ENCODE measurements around the gene RDH5.

Gene RDH5

DNA sequence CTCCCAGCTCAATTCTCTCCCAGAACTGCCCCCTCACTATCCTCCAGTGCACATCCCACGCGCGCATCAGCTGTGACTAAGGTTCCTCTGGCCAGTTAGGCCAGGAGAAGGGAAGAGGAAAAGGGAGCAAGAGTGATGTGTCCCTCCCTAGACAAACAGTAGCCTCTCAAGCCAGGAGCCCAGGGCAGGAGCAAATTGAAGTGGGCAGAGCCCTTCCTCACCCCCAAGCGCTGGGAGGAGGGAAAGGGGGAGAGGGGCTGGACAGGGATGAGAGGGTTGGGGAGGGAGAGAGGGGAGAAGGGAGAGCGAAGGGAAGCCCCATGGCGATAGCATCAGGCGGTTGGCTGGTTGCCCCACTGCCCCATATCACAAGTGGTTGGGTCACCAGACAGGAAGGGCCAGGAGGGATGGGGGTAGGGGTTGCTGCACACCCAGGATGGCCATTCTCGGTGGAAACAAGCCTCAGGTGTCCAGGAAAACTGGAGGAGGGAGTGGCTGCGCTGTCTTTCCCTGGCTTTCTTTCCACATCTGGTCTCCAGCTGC lies 7.5 kb downstream of the RDH5 start:
- no peak for FAIRE-seq
- peak; percentile 74 for DNase-seq (ENCODE audit: low spot score)

DNA sequence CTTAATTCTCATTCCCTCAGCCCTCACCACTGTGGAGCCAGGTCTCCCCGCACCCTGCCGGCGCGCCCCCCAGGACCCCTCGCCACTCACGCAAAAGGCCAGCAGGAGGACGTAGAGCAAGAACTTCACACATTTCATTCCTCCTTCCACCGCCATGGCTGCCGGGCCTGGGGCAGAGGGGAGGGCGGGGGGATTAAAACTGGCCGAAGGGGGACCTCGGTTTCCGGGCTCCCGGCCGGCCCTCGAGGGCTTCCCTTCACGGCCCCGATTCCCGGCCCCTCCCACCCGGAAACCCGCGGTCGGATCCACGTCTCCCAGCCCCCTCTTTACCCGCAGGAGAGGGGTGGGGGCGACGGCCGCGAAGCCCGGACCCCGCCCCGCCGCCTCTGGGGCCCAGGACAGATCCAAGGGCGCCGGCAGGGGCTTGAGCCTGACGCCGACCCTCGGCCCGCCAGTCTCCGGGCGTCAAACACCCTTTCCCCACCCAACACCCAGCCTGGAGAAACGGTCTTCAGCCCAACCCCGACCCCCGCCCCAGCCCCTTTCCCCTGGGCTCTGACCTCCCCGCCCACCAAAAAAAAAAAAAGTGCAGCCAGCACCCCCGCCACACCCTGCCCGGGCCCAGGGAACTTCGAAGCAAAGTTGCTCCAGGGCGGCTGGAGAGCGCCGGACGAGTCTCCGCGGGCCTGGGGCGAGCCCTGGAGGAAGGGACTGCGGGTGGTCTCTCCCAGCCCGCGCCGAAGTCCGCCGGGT lies 8.2 kb downstream of the RDH5 start:
- DNase-seq (ENCODE audit: low spot score) (no peak), FAIRE-seq (no peak)

DNA sequence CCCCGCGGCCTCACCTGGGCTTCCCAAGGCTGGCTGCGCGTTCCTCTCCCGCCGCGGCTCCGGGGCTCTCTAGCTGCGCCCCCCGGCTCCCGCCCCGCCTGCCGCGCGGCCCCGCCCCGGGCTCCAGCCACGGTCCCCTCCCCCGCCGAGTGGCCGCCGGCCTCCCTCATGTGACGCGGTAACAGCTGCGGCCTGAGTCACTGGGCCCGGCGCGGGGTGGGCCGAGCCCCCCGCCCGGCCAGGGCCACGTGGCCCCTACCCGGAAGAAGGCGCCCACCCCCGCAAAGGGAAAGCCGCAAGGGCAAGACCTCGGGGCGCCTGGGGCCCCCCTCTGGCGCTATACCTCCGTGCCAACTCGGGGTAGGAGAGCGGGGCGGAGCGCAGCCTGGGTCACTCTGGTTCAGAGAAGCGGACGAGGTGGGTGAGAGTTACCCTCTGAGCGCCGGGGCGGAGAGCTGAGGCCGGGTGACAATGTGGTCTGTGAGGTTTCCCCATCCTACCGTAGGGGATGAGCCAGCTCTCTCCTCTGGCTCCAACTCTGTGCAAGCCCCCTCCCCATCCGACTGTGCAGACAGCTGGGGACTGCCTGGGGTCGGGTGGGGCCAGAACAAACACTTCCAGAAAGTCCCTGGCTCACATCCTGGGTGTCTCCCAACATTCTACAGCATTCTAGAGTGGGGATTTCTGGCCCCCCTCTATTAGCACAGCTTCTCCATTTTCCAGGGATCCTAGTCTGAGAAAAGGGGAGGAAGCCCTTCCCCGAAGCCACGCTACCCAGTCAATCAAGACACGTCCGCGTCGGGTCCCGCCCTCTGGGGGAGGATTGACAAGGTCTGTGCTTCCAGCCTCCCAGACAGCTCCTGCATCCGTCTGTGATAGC lies 9.0 kb downstream of the RDH5 start, which contains the start of gene CD63:
TSS of gene CD63 (minus strand) at position 71 of the 880 bp plus-strand sequence. CDS start 668 bp downstream, outside the sequence.
- peak; percentile 51 for FAIRE-seq

DNA sequence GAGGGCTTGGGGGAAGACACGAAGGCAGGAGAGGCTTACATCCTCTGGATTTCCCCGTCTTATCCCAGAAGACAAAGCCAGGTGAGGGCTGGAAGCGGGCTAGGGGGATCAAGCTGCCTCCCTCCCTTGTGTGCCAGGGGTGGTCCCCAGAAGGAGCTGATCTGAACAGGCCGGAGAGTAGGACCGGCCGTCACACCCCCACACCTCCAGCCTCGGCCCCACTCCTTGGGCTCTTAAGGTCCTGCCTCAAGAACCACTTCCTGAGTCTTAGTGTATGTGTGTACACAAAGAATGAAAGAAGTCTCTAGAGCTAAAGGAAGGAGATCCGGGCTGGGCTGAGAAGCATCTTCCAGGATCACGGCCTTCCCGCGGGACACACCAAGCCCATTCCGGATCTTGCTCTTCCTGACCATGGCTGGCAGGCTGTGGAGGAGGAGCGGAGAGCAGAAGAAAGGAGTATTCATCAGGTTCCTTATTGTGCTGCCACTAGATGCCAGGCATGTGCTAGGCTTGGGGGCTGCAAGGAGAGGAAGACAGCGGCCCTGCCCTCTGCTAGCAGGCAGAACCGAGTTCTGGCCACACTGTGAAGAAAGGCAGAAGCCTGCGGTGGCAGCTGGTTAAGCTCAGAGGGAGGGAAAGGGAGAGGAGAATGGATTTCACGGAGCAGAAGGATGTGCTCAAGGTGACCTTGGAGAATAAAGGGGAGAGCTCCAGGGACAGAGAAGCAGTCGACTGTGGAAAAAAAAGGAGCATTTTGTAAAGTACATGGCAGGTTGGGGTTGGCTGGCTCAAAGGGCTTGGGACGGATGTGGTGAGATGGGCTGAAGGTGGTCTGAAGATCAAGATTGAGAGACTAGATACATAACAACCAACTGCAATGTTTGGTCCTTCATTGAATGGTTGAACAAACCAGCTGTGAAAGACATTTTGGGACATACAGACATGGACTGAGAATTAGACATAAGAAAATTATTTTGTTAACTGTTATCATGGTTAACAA lies 9.9 kb downstream of the RDH5 start:
- no peak for FAIRE-seq
- DNase-seq (ENCODE audit: low spot score), result peak; percentile 52

More for the DNA sequence above, 9.0 kb downstream of the RDH5 start, which contains the start of gene CD63:
- peak; percentile 78 for DNase-seq (ENCODE audit: low spot score)

DNA sequence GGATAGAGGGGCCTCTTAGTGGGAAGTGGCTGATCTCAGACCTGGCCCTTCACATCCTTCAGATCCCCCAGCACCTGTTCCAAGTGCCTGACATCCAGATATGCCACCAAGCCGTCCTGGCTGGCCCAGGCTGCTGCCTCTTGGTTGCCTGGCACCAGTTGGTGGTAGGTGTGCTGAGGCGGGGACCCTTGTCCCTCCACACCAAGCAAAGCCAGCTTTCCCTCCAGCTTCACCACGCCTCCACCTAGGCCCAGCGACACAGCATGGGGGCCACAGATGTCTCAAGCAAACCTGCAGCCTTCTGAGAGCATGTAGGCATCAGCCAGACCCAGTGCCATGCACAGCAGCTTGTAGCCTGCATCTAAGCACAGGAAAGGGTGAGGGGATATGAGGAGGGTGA lies 12.1 kb downstream of the RDH5 start:
- DNase-seq (ENCODE audit: low spot score) (no peak), FAIRE-seq (no peak)

DNA sequence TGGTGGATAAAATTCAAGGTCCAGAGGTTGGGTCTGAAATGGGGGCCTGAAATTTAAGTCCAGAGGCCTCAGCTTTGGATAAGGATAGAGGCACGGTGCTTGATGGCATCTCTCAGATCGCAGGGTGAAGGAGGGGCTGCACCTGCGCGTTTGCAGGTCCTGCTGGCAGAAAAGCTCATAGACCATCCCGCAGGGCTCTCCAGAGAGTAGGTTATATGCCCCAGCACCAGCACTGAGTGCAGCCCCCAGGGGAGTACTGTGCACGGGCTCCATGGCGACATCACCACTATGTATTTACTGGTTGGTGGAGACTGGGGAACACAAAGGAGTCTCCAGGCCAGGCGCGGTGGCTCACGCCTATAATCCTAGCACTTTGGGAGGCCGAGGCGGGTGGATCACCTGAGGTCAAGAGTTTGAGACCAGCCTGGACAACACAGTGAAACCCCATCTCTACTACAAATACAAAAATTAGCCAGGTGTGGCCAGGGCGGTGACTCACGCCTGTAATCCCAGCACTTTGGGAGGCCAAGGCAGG lies 12.9 kb downstream of the RDH5 start:
- FAIRE-seq (no peak), DNase-seq (ENCODE audit: low spot score) (no peak)

DNA sequence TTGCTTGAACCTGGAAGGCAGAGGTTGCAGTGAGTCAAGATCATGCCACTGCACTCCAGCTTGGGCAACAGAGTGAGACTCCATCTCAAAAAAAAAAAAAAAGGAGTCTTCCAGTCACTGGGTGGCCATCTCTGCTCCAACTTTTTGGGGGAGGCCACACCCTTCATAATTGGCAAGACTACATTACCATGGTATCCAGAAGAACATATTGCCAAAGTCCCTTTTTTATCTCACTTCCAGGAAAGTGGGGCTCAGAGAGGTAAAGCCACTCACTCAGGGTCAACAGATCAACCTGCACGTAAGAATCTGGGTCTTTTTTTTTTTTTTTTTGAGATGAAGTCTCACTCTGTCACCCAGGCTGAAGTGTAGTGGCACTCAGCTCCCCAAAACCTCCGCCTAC lies 13.7 kb downstream of the RDH5 start:
- FAIRE-seq (no peak), DNase-seq (ENCODE audit: low spot score) (no peak)

DNA sequence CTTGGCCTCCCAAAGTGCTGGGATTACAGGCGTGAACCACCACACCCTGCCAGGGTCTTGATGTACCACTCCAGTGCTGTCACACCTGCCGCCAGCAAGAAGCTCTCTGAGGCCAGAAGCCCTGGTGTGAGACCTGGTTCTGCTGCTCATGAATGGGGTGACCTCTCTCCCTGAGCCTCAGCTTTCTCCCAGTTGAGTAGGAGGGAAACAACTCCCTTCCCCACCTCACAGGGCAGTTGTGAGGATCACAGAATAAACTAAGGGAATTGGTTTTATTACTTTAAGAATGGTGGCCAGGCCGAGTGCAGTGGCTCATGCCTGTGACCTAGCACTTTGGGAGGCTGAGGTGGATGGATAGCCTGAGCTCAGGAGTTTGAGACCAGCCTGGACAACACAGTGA lies 14.4 kb downstream of the RDH5 start:
- FAIRE-seq (no peak), DNase-seq (ENCODE audit: low spot score) (no peak)

DNA sequence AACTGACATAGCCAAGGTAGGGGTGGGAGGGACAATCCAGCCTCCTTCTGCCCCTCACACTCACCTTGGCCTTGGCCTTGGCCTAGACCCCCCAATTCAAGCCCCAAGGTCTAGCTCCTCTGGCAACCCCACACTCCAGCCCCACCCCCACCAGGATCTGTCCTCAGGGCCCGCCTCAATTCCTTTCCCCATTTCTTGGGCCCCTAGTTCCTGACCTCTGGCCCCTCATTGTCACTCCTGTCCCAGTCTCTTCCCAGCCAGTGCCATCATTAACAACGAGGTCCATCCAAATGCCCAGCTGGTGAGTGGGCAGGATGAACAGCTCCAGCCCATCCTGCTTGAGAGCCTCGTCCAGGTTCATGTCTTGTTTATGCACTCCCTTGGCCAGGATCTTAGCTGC lies 15.9 kb downstream of the RDH5 start:
- DNase-seq (ENCODE audit: low spot score) (no peak), FAIRE-seq (no peak)

DNA sequence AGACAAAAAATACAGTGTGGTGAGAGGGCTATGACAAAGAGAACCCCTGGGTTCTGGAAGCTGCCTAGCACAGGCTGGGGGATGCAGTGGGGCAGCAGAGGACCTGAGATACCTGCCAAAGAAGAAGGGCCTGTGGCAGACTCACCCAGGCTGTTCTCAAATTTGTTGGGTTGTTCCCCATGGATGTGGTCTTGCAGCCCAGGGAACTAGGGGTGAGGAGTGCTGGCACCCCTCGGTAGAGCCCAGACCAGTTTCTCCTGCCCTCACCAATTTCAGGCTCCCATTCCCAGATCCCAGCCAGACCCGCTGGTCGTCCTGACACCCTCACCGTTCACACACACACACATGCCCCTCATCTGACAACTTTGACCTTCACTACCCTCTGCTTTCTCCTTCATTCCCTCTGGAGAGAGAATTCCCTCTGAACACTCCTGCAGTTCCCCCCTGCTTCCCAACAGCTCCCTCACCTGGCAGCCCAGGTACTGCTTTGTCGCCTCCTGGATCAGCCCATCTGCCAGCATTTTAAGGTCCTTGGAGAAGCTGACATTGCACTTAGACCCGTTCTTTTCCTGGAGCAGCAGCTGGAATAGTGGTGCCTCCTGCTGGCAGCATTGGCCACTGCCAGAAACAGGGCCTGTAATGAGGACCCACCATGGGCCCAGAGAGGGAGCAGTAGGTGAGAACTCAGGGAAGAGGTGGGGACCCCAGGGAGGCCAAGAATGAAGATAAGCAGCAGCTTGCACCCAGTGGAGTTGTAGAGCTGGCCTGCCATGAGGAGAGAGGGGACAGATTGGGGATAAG lies 16.8 kb downstream of the RDH5 start:
- FAIRE-seq, result no peak

DNA sequence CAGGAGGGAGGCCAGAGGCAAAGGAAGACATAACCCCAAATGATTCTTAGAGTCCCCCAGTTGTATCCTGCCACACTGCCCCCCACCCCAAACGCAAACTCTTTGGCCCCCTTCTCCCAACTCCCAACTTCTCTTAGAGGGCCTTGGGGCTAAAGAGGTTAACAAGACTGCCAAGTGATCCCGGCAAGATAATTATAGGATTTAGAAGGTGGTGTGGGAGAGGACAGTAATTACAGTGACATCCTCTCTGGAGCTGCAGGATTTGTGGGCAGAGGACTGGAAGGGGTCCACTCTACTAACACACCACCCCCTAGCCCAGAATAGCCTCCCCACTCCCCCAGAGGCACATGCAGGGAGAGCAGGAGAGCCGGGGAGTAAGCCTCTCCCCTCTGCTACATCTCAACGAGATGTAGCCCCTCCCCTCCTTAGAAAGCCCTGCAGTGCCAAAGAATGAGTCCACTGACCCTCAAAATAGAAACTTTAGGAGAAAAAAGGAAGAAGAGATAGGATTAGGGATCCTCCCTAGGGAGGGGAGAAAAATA lies 17.5 kb downstream of the RDH5 start:
- no peak for DNase-seq (ENCODE audit: low spot score)
- no peak for FAIRE-seq

More for the DNA sequence above, 16.8 kb downstream of the RDH5 start:
- DNase-seq (ENCODE audit: low spot score), result peak; percentile 55

DNA sequence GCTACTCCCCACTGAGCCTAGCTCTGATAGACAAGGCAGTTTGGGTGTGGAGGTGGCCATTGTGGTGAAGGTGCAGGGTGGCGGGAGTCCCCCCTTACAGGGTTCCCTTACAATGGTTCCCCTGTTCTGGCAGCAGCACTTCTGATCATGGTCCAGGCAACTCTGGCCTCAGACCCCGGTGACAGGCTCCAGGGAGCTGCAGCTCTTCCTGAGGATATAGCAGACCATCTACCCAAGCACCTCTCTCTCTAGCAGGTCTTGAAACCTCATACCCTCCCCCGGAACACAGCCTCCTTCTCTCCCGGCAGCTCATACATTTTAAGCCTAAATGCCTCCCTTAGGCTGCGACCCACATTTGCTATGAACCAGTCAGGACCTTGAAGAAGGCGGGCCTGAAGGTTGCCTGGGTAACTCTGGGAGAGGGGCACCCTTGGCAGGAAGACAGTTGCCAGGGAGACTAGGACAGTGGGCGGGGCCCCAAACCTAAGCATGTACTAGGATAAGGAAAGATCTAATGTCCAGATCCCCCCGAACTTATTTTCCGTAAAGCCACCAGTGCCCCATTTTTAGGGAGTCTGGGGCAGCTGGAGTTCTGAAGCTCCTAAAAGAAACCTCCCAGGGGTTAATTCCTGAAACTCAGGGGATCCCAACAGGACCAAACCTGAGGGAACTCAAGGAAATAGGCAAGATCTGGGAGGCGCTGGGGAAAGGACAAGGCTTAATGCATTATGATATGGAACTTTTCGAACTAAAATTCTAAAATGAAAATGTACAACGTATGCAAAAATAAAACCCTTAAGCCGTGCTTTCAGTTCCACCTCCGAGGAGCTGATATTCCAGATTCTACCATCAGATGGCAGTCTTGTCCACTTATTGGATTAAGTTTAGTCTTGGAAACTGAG lies 18.2 kb downstream of the RDH5 start:
- peak; percentile 54 for DNase-seq (ENCODE audit: low spot score)
- FAIRE-seq, result peak; percentile 76

DNA sequence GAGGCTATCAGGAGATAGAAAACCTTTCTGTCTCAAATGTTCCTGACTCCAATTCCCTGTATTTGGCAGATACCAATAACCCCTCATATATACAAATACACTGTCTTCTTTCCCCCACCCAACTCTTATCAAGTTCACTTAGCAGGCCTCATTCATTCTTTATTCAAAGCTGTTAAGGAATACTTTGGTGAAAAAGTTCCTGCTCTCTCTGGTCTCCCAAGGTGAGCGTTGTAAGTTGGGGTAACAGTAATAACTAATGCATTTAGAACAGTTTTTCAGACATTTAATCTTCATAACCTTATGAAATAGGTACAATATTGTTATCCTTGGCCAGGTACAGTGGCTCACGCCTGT lies 18.8 kb downstream of the RDH5 start:
- DNase-seq (ENCODE audit: low spot score) (no peak), FAIRE-seq (no peak)

DNA sequence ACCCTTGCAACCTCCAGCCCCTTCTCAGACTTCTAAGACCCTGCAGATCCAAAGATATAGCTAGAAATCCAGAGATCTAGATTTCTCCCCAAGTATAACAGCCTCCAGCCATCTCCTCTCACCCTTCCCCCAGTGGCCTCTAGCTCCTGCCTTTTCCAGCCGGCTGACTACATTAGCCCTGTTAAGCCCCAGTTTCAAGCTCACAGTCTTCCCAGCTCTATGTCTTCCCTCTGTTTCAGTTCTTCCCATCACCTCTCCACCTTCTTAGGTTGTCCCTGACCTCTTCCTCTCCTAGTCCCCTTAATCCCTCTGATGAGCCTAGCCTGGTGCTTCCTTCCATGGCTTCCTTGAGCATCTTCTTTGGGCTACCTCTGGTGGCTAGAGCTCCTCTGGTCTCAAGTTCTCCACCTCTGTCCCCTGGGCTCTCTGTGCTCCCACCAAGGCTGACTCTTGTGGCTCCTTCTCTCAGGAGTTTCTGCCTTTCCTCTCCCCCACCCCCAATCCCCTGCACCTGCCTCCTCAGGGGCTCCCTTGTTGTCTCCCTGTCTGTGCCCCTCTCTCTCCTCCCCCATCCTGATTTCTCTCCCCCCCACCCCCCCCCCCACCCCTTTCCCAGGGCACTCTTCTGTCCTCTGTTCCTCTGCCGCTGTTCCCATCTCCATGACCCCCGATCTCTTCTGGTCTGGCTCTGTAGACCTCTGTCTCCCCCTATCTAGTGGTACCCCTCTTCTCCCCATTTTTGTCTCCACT lies 21.9 kb downstream of the RDH5 start:
- no peak for FAIRE-seq
- DNase-seq (ENCODE audit: low spot score), result no peak

DNA sequence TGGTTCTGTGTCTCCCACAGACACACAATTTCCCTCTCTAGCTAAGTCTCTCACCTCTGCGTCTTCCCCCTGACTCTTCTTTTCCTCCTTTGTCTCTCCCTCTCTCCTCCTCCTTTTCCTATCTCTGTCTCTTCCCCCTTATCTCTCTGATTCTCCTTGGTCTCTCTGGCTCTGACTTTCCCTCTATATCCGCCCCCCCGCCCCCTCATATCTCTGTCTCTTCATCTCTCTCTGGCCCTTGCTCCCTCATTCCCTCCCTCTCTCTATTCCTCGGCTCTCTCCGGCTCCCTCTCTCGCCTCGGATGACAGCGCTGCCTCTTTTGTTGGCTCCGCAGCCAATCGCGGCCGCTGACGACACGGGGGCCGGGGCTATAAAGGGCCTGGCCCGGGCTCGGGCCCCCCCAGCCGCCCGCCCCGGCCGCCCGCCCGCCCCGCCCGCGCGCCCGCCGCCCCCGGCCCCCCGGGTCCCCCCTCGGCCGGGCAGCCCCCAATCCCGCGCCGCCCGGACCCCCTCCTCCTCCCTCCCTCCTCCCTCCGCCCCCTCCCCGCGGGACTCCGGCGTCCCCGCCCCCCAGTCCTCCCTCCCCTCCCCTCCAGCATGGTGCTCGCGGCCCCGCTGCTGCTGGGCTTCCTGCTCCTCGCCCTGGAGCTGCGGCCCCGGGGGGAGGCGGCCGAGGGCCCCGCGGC lies 22.7 kb downstream of the RDH5 start, which contains the start of gene GDF11:
TSS of gene GDF11 (plus strand) at position 404 of the 687 bp plus-strand sequence. CDS start at position 599, 195 bp downstream.
- peak; percentile 41 for DNase-seq (ENCODE audit: low spot score)

DNA sequence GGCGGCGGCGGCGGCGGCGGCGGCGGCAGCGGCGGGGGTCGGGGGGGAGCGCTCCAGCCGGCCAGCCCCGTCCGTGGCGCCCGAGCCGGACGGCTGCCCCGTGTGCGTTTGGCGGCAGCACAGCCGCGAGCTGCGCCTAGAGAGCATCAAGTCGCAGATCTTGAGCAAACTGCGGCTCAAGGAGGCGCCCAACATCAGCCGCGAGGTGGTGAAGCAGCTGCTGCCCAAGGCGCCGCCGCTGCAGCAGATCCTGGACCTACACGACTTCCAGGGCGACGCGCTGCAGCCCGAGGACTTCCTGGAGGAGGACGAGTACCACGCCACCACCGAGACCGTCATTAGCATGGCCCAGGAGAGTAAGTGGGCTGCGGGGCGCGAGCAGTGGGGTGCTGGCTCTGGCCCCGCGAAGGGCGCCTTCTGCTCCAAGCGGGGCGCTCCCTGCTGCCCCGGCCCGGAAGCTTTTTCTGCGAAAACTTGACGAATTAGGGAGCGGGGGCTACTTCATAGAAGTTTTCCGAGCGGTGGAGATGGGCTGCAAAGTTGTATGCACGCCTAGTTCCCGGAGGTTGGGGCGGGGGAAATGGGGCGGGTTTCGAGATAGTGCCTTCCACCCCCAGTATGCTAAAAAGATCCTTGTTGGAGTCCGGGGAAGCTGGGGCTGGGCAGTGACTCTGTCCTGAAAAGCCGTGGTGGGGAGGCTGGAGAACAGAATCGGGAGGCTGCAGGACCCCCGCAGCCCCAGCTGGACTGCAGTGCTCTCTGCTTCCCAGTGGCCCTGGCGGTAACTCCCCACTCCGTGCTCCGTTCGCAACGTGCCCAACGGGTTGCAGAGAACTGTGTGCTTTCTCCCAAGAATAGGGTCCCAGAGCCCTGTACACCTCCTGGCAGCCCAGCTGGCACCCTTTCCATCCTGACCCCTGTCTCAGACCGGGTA lies 23.5 kb downstream of the RDH5 start:
- peak; percentile 49 for DNase-seq (ENCODE audit: low spot score)
- FAIRE-seq, result no peak

More for the DNA sequence above, 22.7 kb downstream of the RDH5 start, which contains the start of gene GDF11:
- FAIRE-seq, result no peak
